Umbilical cord (tissue), 2 donors: ENCODE measurements around the gene RGPD3. TPM values are rescaled to one million over a fixed set of nuclear protein-coding genes. Genes with fewer than 3 reads are reported as not detected.

Experiments
- DNase-seq: peaks from one replicate; pipeline ENCODE4 v3.0.0-alpha.2; 2015; ENCODE audit warnings: low spot score
- total RNA-seq: library from RNA; depleted of rRNA; stranded (reverse); fragments of >200 nt; gene quantifications from one replicate; pipeline ENCODE4 v1.2.3, GENCODE V29; 2014; ENCODE audit warnings: low replicate concordance; ENCODE audit not compliant: insufficient read depth

The RGPD3 gene
- total RNA-seq, 1 donor from 2014 or later: 4.1 TPM

GRCh38 chr2:106343274-106343673, 124.9 kb downstream of the RGPD3 start:
- DNase-seq: no peak

DNA sequence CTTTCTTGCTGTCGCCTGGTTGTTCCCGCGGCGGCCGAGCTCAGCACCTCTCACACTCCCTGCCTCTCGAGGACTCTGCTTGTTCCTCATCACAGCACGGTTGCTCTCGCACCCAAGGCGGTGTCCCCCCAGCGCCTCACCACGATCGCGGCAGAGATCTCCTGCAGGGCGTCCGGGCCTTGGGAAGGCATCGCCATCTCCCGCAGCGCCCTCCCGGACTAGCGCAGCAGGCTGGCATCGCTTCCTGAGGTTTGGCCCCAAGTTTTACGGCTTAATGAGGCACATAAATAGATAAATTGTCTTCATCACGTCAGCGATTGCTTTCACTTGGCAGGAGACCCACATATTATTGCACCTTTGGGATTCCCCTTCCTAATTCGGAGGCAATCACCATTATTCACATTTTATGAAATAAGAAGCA, 125.4 kb downstream of the RGPD3 start:
- DNase-seq: no peak

DNA sequence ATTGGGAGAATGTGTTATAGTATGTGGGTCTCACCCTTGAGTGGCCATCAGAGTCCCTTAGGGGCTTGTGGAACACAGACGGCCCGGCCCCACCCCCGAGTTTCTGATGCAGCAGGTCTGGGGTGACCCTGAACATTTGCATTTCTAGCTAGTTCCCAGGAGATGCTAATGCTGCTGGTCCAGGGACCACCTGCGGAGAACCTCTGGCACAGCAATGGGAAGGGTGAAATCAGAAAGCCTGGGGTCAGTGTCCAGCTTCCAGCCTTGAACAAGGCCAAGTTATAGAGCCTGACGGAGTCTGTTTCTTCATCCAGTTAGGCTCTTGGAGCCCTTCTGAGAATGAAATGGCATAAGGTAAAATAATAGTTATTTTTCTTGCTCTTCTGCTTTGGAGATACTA, 126.5 kb downstream of the RGPD3 start:
- DNase-seq: no peak

Other genes starting within 250 kb of the RGPD3 start
- gene CD8B2, start 19.0 kb upstream of the RGPD3 start, total RNA-seq: 2.6 TPM